HG03469 (cell line): ENCODE data around the gene SUN5.

Experiments
- ATAC-seq: cut with Tn5 transposase; IDR thresholded peaks from one replicate; pipeline ENCODE4 v1.9.1; 2021; ENCODE audit warnings: mild to moderate bottlenecking, moderate library complexity, moderate number of reproducible peaks; ENCODE audit not compliant: unreplicated experiment

The SUN5 gene

DNA sequence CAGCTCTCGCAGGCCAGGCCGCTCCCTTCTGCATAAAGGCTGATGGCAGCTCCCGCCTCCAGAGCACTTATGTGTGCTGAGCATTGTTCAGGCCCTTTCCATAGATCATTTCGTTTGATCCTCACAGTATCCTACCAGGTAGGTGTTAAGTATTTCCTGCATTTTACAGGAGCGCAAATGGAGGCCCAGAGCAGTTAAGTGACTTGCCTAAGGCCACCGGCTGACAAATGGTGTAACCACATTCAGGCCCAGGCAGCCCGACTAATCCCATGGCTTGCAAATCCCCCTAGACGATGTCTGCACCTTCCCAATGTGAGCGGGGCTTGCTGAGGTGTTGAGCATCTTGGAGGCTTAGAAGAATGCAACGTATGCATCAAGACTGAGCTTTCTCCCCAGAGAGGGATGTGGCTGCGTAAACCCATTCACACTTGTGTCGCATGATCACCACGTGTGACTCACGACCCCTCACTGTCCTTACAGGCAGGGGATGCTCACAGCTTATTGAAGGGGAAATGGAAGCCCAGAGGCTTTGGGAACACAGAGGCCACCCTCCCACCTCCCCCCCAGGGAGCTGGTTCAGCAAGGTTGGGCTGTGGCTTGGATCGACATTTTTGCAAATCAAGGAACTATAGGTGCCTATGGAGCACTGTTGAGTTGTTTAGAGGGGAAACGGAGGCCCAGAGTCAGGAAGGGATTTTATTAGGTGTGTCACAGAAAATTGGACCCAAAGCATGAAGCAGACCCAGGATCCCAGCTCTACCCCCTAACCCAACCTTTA, 10.3 kb upstream of the SUN5 start:
- no peak for ATAC-seq

DNA sequence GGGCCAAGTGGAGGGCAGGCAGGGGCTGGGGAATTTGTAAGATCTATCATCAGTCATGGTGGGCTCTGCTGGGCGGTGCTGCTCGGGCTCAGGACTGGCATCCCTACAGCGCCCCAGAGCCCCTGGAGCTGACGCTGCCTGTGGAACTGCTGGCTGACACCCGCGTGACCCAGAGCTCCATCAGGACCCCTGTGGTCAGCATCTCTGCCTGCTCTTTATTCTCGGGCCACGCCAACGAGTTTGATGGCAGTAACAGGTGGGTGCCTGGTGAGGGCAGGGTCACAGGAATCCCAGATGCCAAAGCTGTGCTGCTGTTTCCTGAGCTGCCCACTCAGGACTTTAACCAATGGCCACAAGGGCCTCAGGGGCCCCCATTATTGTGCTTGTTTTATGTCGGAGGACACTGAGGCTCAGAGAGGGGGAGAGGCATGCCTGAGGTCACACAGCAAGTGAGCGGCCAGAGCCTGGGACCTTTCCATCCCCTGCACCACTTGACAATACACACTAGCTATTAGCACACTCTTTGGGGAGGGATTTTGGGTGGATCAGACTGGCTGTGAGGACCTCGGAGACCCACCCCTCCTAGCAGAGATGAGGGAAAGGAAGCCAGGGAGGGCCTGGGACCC, 9.6 kb upstream of the SUN5 start:
- ATAC-seq: no peak

DNA sequence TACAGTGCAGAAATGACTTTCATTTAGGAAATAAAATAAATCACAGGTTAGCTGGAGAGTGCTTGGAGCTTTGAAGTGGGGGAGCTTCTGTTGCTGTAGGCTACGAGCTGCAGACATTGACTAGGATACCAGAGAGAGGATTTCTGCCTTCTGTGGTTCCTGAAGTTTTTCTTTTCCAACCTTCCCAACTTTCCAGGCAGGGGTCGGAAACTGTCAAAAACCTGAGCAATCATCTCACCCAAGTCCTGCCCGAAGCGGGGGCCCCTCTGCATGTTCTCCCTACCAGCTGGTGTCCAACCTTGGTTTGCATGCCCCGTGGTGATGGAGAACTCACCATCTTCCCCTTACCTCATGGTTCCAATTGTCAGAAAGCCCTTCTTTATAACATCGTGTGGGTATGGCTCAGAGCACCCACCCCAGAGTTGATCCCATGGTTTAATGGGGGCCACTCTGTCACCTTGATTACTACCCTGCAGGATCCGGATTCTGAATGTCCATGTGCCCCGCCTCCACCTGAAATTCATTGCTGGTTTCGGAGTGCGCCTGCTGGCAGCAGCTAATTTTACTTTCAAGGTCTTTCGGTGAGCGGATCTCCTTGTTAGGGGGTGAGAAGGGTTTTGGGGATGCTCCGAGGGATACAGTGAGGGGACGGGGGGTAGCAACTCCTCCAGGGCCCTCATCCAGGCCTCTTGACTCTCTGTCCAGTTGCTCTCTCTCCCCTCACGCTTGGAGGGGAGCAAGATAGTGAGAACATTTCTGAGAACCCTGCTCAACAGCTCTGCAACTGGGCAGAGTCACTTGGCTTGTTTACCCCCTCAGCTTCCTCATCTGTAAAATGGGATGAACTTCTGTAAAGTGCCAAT, 8.3 kb upstream of the SUN5 start:
- no peak for ATAC-seq

DNA sequence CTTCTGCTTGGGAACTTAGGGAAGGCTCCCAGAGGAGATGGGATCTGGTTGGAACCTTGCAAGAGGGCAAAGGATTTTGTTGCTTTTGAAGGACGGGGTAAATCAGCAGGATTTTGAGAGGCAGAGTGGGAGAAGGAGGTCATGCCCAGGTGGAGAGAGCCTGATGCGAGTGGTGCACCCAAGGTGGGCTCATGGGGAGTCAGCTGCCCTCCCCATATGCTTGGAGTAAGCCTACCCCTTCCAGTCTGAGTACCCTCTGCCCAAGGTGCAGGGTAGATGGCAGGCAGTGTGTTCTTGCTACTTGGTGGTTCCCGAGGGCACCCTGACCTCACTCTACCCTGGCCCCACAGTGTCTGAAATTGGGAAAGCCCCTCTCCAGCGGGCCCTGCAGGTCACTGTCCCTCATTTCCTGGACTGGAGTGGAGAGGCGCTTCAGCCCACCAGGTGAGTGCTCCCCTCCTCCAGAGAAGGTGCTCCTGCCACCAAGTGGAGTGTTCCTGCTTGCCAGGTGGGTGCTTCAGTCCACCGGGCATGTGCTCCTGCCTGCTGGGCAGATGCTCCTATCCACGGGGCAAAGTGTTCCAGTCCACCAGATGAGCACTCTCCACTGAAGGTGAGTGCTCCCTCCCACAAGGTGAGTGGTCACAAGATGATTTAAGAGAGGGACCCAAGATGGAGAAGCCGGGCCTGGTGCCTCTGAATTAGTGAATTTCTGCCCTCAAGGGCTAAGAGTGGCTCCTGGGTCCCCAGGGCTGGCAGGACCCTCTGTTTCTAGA, 6.6 kb upstream of the SUN5 start:
- ATAC-seq: no peak

DNA sequence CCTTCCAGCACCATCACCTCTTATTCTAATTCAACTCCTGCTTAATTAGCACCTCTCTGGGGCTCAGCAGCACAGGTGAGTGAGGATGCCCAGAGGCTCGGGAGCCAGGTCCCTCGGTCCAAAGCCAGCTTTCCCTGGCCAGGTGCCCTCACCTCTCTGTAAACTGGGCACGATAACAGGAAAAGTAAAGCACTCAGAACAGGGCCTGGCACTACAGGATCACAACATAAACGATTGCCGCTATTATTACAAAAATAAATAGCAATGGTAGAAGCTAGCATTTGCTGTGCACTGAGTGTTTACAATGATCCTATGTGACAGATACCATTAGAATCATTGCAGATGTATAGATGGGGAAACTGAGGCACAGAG, 5.9 kb upstream of the SUN5 start:
- ATAC-seq: no peak

DNA sequence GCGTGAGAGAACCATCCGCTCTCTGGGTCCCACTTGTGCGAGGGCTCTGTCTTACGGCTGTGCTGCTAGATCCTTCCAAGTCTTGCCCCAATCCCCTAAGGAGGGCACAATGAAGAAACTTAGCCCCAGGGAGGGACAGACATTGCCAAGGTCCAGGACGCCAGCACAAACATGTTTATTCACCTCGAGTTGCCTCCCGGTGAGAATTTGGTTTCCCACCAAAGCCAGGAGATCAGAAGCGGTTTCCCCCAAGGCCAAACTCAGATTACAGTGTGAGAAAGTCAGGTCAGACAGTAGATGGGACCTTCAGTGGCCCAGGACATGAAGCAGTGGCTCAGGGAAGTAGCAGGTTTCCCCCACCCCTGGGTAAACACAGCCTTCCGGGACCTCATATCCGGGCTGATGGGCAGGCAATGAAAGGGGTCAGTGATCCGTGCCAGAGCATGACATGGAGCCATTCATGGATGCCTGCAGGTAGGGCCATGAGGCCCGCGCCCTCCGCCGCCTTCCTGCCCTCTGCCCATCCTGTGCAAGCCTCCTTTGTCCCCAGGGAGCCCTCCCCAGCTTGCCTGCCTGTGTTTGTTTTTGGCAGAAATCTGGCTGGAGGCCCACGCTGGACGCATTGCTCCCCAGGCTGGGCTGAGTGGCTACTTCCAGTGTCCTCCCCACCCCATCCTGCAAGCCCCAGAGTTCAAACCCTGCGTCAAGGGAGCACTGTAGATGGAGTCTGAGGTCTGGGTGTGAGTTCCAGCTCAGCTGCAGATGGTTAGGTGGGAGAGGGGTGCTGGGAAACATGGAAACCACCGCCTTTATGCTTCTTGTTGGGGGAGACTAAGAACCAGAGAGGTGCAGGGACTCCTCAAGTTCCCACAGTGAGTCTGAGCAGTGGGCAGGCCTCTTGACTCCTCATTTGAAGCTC, 5.2 kb upstream of the SUN5 start:
- no peak for ATAC-seq

DNA sequence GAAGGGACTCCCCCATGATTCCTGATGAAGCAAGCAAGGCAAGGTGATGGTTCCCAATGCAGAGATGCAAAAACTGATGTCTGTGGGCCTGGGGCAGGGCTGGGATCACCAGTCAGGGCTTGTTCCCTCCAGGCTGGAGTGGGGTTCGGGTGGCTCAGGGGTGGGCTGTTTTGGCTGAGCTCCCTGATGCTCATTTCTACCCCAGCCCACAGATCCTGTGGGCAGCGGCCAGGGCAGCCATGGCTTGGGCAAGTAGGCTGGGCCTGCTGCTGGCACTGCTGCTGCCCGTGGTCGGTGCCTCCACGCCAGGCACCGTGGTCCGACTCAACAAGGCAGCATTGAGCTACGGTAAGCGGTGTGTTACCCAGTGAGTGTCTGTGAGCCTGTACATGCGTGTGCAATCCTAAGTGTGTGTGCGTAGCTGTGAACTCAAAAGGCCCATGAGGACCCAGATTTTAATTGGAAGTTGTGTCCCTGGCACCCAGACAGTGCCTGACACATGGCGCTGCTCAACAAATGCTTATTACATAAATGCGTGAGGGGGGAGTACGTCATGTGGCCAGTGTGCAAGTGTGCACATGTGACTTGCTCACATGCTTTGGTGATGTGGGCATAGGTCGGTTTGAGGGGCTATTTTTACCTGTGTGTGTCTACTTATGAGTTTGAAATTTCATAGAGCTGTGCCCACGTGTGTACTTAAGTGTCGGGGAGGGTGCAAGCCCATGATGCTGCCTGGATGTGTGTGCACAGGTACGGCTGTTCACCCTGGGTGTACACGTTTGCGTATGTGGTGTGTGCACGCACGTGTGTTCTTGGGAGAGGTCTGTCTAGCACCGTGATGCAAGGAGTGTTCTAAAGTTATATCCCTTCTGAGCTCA, 4.3 kb upstream of the SUN5 start:
- ATAC-seq: no peak

DNA sequence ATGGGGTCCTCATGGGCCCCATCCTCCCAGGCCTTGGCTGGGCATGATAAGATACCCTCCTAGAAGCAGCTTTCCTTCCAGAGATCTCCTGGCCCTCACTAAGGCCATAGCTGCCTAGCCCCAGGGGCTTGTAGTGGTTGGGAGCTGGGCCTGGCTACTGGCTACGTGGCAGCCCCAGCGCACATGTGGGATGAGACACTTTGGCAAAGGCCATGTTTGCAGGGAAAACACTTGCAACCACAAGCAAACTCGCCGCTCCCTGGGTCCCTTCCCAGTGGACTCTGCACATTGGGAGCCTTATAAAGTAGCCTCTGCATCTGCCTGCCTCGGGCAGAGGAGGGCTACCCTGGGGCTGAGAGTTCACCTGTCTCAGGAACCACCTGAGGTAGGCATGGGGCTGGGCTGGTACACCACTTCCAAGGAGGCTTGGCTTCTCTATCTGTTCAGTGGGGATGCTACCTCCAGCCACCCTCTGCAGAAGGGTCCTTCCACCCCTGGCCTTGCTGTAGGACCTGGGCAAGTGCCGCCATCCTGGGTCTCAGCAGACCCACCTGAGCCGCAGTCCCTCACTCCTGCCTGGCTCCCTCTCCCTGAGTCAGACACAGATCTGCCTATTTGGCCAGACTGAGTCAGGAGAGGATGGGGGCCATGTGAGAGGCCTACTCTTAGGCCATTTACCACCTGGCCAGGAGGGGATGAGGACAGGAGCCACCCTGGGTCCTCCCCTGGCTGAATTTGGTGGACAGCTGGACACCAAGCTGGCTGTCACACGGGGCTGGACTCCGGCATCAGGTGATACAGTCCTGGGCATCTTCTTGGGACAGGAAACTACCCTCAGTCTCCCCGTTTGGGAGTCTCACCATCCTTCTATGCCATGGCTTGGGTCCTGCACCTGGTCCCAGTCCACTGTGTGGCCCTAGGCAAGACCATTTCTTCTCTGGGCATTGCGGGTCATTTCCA, 3.4 kb upstream of the SUN5 start, which contains the start of gene BPIFB2:
TSS of gene BPIFB2 (plus strand) at position 329 of the 960 bp plus-strand sequence. CDS start 871 bp downstream, outside the sequence.
- ATAC-seq: no peak

DNA sequence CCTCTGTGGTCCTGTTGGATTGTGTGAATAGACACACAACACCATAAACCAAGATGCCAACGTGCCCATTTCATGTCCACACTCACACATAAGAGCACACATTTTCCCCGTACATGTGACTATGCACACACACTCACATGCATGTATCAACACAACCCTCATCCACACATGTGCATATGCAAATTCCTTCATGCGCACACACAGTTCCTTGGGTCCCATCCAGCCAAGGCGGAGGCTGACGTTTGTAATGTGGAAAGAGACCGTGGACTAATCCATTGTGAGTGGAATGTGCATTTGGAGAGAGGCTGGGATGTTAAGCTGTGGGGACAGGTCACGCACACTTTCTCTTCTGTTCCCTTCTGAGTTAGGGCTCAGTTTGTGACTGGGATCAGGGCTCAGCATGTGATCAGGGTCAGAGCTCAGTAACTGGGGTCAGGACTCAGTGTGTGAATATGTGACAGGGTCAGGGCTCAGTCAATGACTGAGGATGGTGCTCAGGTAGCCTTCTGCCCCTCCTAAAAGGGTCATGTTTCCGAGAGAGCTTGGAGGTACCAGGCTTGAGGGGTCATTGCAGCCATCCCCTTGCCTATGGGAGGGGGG, 2.6 kb upstream of the SUN5 start:
- no peak for ATAC-seq

DNA sequence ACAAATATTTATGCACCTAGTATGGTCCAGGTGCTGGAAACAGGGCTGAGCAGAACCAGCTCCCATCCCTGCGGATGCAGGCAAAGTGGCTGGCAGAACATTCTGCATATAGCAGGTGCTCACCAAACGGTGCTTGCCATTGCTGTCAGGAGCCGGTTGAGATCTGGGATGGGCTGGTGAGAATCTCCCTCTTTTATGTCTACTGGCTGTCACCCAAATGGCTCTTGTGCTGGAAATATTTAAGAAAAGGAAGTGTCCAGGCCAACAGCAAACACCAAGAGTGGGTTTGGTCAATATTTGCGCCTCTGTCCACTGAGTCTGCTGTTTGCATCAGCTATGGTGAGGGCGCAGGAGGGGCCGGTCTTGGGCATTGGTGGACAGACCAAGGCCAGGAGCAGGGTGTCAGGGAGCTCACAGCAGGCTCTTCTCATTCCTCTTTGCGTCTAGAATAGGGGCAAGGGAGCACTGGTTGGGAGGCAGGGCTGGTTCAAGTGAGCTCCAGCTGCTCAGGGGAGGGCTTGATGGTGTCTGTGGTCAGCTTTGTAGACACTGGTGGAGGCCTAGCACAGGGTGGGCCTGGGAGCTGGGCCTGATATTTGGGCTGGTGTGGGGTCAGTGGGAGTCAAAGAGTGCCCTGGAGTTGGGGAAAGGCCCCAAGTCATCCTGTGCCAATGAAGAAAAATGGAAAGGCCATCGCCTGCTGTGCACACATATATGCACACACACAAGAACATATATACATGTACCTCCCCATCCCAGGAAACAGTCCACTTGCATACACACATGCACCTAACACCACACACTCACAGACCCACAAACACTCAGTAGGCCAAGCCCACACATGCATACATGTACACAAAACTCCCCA, 1.9 kb upstream of the SUN5 start:
- no peak for ATAC-seq

DNA sequence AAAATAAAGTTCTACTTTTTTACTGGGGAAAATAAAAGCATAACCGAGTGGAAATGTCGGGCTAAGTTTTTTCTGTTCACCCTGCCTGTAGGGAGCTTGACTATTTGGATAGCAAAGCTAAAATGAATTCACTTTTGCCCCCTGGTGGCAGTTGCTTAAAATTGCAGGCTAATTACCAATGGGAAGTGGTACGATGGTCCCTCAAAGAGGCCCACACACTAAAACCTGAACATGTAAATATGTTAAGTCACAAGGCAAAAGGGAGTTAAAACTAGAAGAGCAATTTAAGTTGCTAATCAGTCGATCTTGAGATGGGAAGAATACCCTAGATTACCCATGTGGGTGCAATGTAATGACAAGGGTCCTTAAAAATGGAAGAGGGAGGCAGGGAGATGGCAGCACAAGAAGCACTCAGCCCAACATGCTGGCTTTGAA, 916 bp upstream of the SUN5 start:
- ATAC-seq: no peak

DNA sequence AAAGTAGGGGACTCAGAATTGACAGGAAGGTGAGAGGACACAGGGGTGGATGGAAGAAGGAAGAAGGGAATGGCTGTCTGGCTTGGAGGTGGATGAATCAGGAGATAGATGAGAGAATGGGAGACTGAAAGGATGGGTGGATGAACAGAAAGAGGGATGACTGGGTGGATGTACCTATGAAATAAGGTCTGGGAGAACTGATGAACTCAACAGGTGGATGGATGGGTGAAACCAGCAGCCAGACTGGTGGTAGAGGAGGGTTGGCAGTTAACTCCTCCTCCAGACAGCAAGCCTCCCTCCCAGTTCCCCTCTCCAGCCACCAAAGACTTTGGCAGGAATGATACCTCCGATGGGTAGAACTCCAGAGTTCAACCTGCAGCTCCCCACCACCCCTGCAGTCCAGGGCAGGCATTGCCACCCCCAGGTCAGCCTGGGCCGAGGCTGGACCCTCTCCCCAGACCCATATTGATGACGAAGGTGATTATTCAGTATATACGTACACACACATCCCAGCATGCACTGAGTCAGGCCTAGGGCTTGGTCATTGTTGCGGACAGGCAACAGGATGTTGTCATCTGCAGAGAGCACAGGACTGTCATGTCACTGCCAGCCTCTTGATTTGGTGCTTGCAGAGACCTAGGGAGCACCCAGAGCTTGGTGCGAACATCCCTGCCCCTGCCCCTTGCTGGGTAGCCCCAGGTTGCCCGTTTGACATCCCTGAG, 2.0 kb downstream of the SUN5 start:
- ATAC-seq: no peak

DNA sequence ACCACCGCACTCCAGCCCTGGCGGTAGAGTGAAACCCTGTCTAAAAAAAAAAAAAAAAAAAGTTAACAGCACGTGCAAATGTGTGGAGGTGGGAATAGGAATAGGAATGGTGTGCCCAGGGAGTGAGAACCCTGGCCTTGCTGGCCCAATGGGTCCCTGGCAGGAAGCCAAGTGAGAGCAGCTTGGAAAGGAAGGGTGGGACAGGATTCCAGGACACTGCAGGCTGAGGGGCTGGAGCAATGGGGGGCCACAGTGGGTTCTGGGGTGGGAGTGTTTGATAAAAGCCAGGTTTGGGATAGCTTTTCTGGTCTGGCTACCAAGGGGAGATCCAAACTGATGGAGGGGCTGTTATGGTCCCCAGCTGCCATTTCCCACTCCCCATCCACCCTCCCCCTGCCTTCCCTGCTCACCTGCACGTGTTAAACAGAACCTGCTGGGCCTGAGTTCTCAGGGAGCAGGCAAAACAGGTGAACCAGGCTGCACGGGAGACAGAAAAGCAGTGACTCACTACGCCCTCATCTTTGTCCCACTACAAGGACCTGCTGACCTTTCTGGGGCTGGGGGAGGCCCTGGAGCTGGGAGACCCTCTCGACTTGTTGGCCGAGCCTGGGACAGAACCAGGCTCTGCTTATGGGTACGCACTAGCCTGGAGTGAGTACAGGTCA, 3.3 kb downstream of the SUN5 start:
- ATAC-seq: no peak

DNA sequence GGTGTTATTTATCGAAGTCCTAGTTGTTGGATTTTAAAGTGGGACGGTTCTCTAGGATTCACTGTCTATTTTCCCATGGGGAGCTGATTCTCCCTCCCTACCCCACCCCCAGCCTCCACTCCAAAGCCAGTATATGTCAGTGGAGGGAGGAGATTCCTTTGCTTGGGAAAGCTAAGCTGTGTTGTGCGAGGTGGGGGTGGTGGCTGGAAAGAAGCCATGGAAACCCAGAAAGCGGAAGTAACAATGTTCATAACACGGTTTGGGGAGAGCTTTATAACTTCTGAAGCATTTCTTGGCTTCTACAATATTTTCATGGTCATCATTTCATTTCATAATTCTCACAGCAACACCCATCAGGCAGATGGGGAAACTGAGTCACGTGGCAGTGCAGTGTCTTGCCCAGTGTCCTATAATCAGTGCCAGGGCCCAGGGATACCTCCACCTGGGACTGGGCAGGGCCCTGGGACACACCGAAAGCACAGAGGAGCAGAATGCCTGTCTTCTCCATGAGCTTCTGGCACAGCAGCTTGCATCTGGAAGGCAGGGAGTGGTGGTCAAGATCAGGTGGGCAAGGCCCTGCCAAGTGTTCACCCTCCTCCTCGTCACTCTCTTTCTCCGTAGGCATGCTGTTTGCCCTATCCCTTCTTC, 4.5 kb downstream of the SUN5 start:
- ATAC-seq: no peak

DNA sequence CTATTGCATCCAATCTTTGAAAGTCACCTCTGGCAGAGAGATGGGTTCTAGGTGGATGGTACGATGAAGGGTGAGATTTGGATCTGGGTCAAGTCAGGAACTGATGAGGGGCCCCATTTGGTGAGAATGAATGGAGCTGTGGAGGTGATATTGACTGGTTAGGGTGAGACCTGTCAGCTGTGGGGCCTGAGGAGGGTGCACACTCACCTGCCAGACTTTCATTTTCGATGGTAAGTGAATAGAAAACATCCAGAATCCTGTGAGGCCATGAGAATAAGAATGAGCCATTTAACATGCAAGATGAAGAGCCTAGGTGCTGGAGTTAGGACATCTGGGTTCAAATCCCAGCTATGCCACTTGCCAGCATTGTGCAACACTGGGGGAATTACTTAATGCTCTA, 6.8 kb downstream of the SUN5 start:
- ATAC-seq: no peak
